GM18867 (cell line): ENCODE measurements around the gene HRH3.

Experiments
- ATAC-seq: cut with Tn5 transposase; IDR thresholded peaks from one replicate; pipeline ENCODE4 v1.9.1; 2021; ENCODE audit warnings: mild to moderate bottlenecking, moderate library complexity; ENCODE audit not compliant: unreplicated experiment

Gene HRH3

GRCh38 chr20:62201173-62202082 lies 18.6 kb downstream of the HRH3 start:
- no peak for ATAC-seq

GRCh38 chr20:62200491-62201172 lies 19.4 kb downstream of the HRH3 start:
- ATAC-seq: no peak

DNA sequence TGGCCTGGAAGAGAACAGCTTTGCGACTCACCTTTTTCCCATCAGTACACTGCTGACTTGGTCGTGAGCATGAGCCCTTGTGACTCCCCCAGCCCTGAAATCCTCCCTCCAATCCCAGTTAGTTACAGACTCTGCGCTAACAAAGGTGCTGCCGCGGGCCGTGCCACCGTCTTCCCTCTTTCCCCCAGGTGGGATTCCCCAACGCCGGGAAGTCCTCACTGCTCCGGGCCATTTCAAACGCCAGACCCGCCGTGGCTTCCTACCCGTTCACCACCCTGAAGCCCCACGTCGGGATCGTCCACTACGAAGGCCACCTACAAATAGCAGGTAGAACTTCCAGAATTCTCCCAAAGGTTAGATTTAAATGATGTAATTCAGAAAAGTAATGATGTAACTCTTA lies 21.1 kb downstream of the HRH3 start:
- ATAC-seq: no peak

DNA sequence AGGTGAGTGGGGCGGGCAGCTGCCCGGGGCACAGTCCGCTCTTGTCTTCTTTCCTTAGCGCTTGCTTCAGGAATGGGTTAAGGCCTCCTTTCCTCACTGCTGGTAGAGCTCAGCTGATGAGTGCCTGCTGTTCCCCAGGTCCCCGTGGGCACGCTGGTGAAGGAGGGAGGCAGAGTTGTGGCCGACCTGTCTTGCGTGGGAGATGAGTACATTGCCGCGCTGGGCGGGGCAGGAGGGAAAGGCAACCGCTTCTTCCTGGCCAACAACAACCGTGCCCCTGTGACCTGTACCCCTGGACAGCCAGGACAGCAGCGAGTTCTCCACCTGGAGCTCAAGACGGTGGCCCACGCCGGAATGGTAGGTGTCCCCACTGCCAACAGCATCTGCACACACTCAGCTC lies 21.6 kb downstream of the HRH3 start:
- ATAC-seq: no peak

GRCh38 chr20:62197801-62198200 lies 22.3 kb downstream of the HRH3 start:
- ATAC-seq: no peak

GRCh38 chr20:62197311-62197710 lies 22.8 kb downstream of the HRH3 start:
- no peak for ATAC-seq

DNA sequence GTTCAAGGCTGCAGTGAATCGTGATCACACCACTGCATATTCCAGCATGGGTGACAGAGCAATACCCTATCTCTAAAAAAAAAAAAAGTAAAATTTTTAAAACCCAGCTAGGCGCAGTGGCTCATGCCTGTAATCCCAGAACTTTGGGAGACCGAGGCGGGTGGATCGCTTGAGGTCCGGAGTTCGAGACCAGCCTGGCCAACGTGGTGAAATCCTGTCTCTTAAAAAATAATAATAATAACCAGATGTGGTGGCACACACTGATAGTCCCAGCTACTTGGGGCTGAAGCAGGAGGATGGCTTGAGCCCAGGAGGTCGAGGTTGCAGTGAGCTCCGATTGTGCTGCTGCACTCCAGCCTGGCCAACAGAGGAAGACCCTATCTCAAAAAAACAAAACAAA lies 23.8 kb downstream of the HRH3 start:
- no peak for ATAC-seq

- no peak for ATAC-seq
Observed at GRCh38 chr20:62195736-62196135, 24.3 kb downstream of the HRH3 start.

DNA sequence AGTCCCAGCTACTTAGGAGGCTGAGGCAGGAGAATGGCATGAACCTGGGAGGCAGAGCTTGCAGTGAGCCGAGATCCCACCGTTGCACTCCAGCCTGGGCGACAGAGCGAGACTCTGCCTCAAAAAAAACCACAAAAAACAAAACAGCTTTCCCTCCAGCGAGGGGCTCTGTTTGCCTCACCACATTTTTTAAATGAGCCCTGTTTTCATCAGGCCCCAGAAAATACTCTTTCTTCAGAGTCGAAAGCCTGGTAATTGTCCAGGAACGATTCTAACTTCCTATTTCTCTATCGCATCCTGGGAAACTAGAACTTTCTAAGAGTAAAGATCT lies 25.0 kb downstream of the HRH3 start:
- no peak for ATAC-seq

- ATAC-seq: no peak
Observed at GRCh38 chr20:62193079-62194025, 26.7 kb downstream of the HRH3 start.

- ATAC-seq: no peak
Observed at GRCh38 chr20:62192635-62193034, 27.4 kb downstream of the HRH3 start.

DNA sequence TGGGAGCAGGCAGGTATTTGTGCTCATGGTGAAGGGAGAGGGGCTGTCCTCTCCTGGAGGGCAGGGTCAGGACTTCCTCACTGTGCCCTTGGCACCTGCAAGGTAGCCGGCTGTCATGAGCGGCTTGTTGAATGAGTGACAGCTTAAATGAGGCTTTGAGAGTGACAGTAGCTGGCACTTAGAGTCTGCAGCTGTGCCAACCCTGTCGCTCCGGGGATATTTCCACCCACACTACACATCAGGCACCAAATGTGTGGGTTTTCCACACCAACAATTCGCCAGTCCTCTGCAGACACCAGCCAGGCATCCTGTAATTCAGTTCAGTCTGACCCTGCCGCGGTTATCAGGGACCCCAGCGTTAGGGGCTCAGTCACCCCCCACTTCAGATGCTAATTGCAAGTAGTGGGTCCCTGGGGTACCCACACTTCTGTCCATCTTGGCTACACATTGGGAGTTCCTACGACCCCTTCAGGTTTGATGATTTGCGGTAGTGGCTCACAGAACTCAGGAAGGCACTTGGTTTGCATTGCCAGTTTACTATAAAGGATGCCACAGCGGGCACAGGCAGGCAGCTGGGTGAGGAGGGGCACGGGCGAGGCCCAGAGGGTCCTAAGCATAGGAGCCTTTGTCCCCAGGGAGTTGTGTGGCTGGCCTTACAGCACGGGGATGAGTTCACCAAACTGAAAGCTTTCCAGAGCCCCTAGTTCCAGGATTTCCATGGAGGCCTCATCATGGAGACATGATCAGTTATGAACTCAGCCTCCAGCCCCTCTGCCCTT lies 28.1 kb downstream of the HRH3 start:
- ATAC-seq: no peak

- ATAC-seq: no peak
Observed at GRCh38 chr20:62190639-62191411, 29.3 kb downstream of the HRH3 start.

GRCh38 chr20:62186887-62187866 lies 32.9 kb downstream of the HRH3 start:
- no peak for ATAC-seq

GRCh38 chr20:62186096-62186426 lies 34.0 kb downstream of the HRH3 start:
- ATAC-seq: no peak

- no peak for ATAC-seq
Observed at GRCh38 chr20:62183426-62184142, 36.5 kb downstream of the HRH3 start.

- peak; percentile 92 for ATAC-seq
Observed at GRCh38 chr20:62182469-62183425, 37.3 kb downstream of the HRH3 start, which contains the start of gene MTG2. MTG2 (plus strand) TSS chr20:62183028; CDS start chr20:62193421, 10,393 bp downstream.
